ENCODE data around the gene OLFM4. TPM values are rescaled to one million over a fixed set of nuclear protein-coding genes. Genes with fewer than 3 reads are reported as not detected.

OLFM4 gene
- total RNA-seq, 1 donor from 2014 or later, result not detected

GRCh38 chr13:53060840-53061490 is 32.4 kb downstream of the OLFM4 start:
- no peak overlapping the region for H3K27ac ChIP-seq
- intact Hi-C loops (cut with DNase I), result no loop called here
- no peaks in the 10 kb centered on the region for H3K4me1 ChIP-seq
- H3K4me3 ChIP-seq, result no peak overlapping the region
- TF ChIP-seq CTCF (IDR thresholded peaks at IDR 0.05), result no peak
- H3K36me3 ChIP-seq, result no peaks in the 10 kb centered on the region
- H3K27me3 ChIP-seq, result no peaks in the 10 kb centered on the region
- no peak for DNase-seq (ENCODE audit: low spot score in 2 of 2)
- H3K9me3 ChIP-seq, result no peaks in the 10 kb centered on the region

- Histone ChIP-seq H3K36me3 (no peaks in the 10 kb centered on the region), H3K9me3 (no peaks in the 10 kb centered on the region), H3K4me1 (no peaks in the 10 kb centered on the region), H3K27ac (no peak overlapping the region), H3K4me3 (no peak overlapping the region), H3K27me3 (no peaks in the 10 kb centered on the region)
- no peak for TF ChIP-seq CTCF (IDR thresholded peaks at IDR 0.05)
- DNase-seq (ENCODE audit: low spot score in 2 of 2), result no peak
- intact Hi-C loops (cut with DNase I), result no loop called here
Measured at GRCh38 chr13:53064731-53065130, 36.1 kb downstream of the OLFM4 start.

GRCh38 chr13:53066411-53066810 is 37.8 kb downstream of the OLFM4 start:
- no peaks in the 10 kb centered on the region for H3K27me3 ChIP-seq
- DNase-seq (ENCODE audit: low spot score in 2 of 2), result no peak
- TF ChIP-seq CTCF (IDR thresholded peaks at IDR 0.05), result no peak
- intact Hi-C loops (cut with DNase I), result no loop called here
- H3K4me3 ChIP-seq, result no peak overlapping the region
- no peaks in the 10 kb centered on the region for H3K36me3 ChIP-seq
- H3K4me1 ChIP-seq, result no peaks in the 10 kb centered on the region
- no peak overlapping the region for H3K27ac ChIP-seq
- H3K9me3 ChIP-seq, result no peaks in the 10 kb centered on the region

GRCh38 chr13:53068585-53069520 is 40.2 kb downstream of the OLFM4 start:
- no peak overlapping the region for H3K27ac ChIP-seq
- TF ChIP-seq CTCF (IDR thresholded peaks at IDR 0.05), result no peak
- intact Hi-C loops (cut with DNase I), result no loop called here

GRCh38 chr13:53069800-53070199 is 41.2 kb downstream of the OLFM4 start:
- H3K4me3 ChIP-seq, result no peak overlapping the region
- H3K27ac ChIP-seq, result no peak overlapping the region
- H3K36me3 ChIP-seq, result no peaks in the 10 kb centered on the region
- intact Hi-C loops (cut with DNase I), result no loop called here
- H3K4me1 ChIP-seq, result no peaks in the 10 kb centered on the region
- H3K9me3 ChIP-seq, result no peaks in the 10 kb centered on the region
- no peaks in the 10 kb centered on the region for H3K27me3 ChIP-seq
- DNase-seq (ENCODE audit: low spot score in 2 of 2), result no peak
- no peak for TF ChIP-seq CTCF (IDR thresholded peaks at IDR 0.05)

More at GRCh38 chr13:53068585-53069520, 40.2 kb downstream of the OLFM4 start:
- H3K4me1 ChIP-seq, result no peaks in the 10 kb centered on the region
- H3K4me3 ChIP-seq, result no peak overlapping the region
- no peaks in the 10 kb centered on the region for H3K36me3 ChIP-seq
- H3K9me3 ChIP-seq, result no peaks in the 10 kb centered on the region
- no peaks in the 10 kb centered on the region for H3K27me3 ChIP-seq
- DNase-seq (ENCODE audit: low spot score in 2 of 2), result no peak
